DND-41 (cell line): ENCODE data around the gene PDZD8.

Experiments
- ATAC-seq: fragments of 200-7000 bp; cut with Tn5 transposase; 3 replicates; pipeline ENCODE4 v1.9.1; 2021; ENCODE audit warnings: low read depth; ENCODE audit not compliant: insufficient read depth
- DNase-seq: peaks from one replicate; pipeline ENCODE4 v3.0.0-alpha.2; 2020
- H2AFZ ChIP-seq: 2 replicates; pipeline ENCODE4 v1.6.0; 2012; ENCODE audit warnings: low read depth, low read length
- H3K27ac ChIP-seq: 2 replicates; pipeline ENCODE4 v1.5.1; 2012; ENCODE audit warnings: low read length, inconsistent platforms
- H3K27me3 ChIP-seq: fragments of 200-600 bp; sonication (generic); 2 replicates; pipeline ENCODE4 v1.6.0; 2012; ENCODE audit warnings: low read length, mild to moderate bottlenecking, inconsistent platforms; ENCODE audit not compliant: insufficient read depth, poor library complexity
- H3K36me3 ChIP-seq: 2 replicates; pipeline ENCODE4 v1.5.1; 2012; ENCODE audit warnings: low read length, inconsistent platforms; ENCODE audit not compliant: insufficient read depth
- H3K4me1 ChIP-seq: 2 replicates; pipeline ENCODE4 v1.5.1; 2012; ENCODE audit warnings: mild to moderate bottlenecking, low read length; ENCODE audit not compliant: insufficient read depth
- H3K4me2 ChIP-seq: 2 replicates; pipeline ENCODE4 v1.6.0; 2012; ENCODE audit warnings: mild to moderate bottlenecking, moderate library complexity, low read length, inconsistent platforms; ENCODE audit not compliant: insufficient read depth
- H3K4me3 ChIP-seq, 2 experiments: fragments of 200-600 bp in 1 of 2; shearing (Covaris generic) in 1 of 2; 2 replicates each; pipeline ENCODE4 v1.5.1; 2012 to 2016; ENCODE audit warnings: inconsistent platforms in 2 of 2, low read length in 2 of 2, mild to moderate bottlenecking in 2 of 2, low read depth in 1 of 2, moderate library complexity in 1 of 2
- H3K79me2 ChIP-seq: 2 replicates; pipeline ENCODE4 v1.6.0; 2012; ENCODE audit warnings: low read length, inconsistent platforms; ENCODE audit not compliant: insufficient read depth
- H3K9ac ChIP-seq: 2 replicates; pipeline ENCODE4 v1.6.0; 2012; ENCODE audit warnings: low read depth, mild to moderate bottlenecking, inconsistent platforms, low read length, moderate library complexity
- H3K9me3 ChIP-seq: 2 replicates; pipeline ENCODE4 v1.5.1; 2012; ENCODE audit warnings: low read length, moderate library complexity, mild to moderate bottlenecking, inconsistent platforms; ENCODE audit not compliant: insufficient read depth, severe bottlenecking
- H4K20me1 ChIP-seq: 2 replicates; pipeline ENCODE4 v1.6.0; 2012; ENCODE audit warnings: low read length; ENCODE audit not compliant: insufficient read depth
- EZH2 ChIP-seq: IDR thresholded peaks from 3 replicates; pipeline ENCODE4 v1.6.1; 2012; ENCODE audit warnings: borderline replicate concordance, low read depth, mild to moderate bottlenecking, moderate library complexity, low read length, inconsistent platforms; ENCODE audit not compliant: severe bottlenecking
- TF ChIP-seq, protein P1 (sequence below): IDR thresholded peaks from 2 replicates; pipeline ENCODE4 v1.5.1; 2012; ENCODE audit warnings: borderline replicate concordance, low read length, moderate library complexity, mild to moderate bottlenecking; ENCODE audit not compliant: poor library complexity, severe bottlenecking; ENCODE audit errors: extremely low read depth

Gene PDZD8

DNA sequence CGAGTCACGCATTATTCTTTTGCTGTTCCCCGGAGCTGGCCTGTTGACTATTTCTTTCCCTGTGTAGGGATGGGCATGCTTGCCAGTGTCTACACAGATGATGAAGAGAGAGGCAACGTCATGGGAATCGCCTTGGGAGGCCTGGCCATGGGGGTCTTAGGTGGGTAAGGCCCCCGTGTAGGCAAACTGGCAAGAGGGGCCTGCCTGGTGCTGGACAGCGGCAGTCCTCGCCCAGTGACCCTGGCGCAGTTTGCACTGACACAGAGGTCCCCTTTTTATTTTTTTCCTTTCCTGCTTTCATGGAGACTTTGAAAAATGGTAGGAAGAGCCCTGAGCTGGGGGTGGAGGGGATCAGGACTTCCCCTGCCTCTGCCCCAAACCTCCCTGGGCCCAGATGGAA lies 120.9 kb downstream of the PDZD8 start:
- Histone ChIP-seq H3K4me3 (no peak overlapping the region), H3K9me3 (no peaks in the 10 kb centered on the region), H3K79me2 (no peaks in the 10 kb centered on the region), H2AFZ (no peak overlapping the region), H3K27me3 (peaks cover 4% of the 10 kb centered on the region), H3K36me3 (no peaks in the 10 kb centered on the region), H3K27ac (no peak overlapping the region), H3K9ac (no peak overlapping the region), H3K4me2 (no peak overlapping the region), H4K20me1 (no peaks in the 10 kb centered on the region), H3K4me1 (no peaks in the 10 kb centered on the region)
- TF ChIP-seq EZH2 = no peak
- TF ChIP-seq, protein P1, sequence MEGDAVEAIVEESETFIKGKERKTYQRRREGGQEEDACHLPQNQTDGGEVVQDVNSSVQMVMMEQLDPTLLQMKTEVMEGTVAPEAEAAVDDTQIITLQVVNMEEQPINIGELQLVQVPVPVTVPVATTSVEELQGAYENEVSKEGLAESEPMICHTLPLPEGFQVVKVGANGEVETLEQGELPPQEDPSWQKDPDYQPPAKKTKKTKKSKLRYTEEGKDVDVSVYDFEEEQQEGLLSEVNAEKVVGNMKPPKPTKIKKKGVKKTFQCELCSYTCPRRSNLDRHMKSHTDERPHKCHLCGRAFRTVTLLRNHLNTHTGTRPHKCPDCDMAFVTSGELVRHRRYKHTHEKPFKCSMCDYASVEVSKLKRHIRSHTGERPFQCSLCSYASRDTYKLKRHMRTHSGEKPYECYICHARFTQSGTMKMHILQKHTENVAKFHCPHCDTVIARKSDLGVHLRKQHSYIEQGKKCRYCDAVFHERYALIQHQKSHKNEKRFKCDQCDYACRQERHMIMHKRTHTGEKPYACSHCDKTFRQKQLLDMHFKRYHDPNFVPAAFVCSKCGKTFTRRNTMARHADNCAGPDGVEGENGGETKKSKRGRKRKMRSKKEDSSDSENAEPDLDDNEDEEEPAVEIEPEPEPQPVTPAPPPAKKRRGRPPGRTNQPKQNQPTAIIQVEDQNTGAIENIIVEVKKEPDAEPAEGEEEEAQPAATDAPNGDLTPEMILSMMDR = no peak
- ATAC-seq (no peak), DNase-seq (no peak)

DNA sequence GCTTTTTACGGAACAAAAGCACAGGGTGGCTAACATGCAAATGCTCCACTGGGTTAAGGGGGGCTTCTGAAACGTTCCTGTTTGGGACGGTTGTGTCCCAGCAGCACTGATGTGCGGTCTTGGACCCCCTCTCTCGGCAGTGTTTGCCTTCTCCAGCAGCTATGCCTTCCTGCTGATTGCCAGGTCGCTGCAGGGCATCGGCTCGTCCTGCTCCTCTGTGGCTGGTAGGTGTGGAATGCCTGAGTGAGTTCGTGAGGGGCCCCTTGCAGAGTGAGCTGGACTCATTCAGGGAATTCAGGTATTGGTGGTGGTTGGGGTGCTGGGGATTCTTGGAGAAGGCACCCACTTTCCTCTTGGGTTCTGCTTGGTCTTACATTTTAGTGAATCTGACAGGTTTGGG lies 121.3 kb downstream of the PDZD8 start:
- Histone ChIP-seq H3K36me3 (no peaks in the 10 kb centered on the region), H3K79me2 (no peaks in the 10 kb centered on the region), H3K9ac (no peak overlapping the region), H3K9me3 (no peaks in the 10 kb centered on the region), H3K4me2 (no peak overlapping the region), H3K4me3 (no peak overlapping the region), H3K27me3 (peaks cover 7% of the 10 kb centered on the region), H2AFZ (no peak overlapping the region), H3K4me1 (no peaks in the 10 kb centered on the region), H3K27ac (no peak overlapping the region), H4K20me1 (no peaks in the 10 kb centered on the region)
- no peak for DNase-seq
- TF ChIP-seq, protein P1 = no peak
- no peak for ATAC-seq

DNA sequence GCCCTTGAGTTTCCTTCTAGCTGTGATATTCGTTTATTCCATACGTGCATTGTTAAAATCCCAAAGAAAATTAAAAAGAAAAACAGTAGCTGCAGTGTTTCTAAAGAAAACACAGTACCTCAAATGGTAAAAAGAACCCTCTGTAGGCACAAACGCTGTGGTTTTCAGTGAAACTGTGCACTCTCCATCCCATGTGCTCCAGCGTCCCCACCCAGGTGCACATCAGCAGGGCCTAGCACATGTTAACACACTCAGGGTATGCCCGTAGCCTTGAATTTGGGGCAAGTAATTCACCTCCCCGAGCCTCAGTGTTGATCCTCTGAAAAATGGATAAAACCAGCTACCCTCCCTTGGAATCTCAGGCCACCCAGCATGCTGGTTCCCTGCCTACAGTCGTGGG lies 124.8 kb downstream of the PDZD8 start:
- peaks cover 11% of the 10 kb centered on the region for H3K27me3 ChIP-seq
- no peaks in the 10 kb centered on the region for H3K79me2 ChIP-seq
- TF ChIP-seq EZH2 = no peak
- TF ChIP-seq, protein P1 = no peak
- no peak for DNase-seq
- no peak for ATAC-seq
- no peak overlapping the region for H3K27ac ChIP-seq
- H3K4me3 ChIP-seq = no peak overlapping the region
- no peaks in the 10 kb centered on the region for H3K36me3 ChIP-seq
- no peaks in the 10 kb centered on the region for H3K9me3 ChIP-seq
- no peaks in the 10 kb centered on the region for H4K20me1 ChIP-seq
- H3K4me1 ChIP-seq = no peaks in the 10 kb centered on the region
- no peak overlapping the region for H3K9ac ChIP-seq
- no peak overlapping the region for H3K4me2 ChIP-seq
- H2AFZ ChIP-seq = no peak overlapping the region

DNA sequence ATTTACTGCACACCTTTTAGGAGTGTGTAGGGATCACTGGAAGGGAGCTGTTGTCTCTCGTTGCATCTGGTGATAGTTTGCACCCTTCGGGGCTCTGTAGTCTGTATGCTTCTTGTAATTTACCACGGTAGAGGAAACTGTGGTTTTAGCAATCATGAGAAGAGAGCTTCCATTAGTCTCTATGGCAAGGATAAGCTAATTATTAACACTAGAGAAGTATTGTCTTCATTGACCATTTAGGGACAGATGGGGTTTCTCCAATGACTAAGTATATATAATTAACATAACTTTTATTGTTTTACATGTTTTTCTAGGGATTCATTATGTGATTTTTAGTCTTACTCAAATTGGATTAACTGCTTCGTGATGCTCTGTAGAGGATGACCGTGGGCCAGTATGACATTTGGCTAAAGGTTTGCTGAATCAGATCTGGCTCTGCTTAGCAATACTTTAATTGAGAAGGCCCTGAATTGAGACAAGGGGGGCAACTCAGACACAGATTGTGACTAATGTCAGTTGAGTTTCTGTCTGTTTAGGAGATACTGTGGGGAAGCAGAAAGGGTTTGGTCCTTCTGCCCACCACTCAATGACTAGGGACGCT lies 125.6 kb downstream of the PDZD8 start:
- peaks cover 11% of the 10 kb centered on the region for H3K27me3 ChIP-seq
- H3K4me3 ChIP-seq = no peak overlapping the region
- peak; percentile 52; the same call in 1 of the 3 replicates for ATAC-seq
- H3K4me1 ChIP-seq = no peaks in the 10 kb centered on the region
- no peaks in the 10 kb centered on the region for H3K36me3 ChIP-seq
- H3K79me2 ChIP-seq = no peaks in the 10 kb centered on the region
- no peaks in the 10 kb centered on the region for H4K20me1 ChIP-seq
- TF ChIP-seq, protein P1 = no peak
- TF ChIP-seq EZH2 = no peak
- H2AFZ ChIP-seq = no peak overlapping the region
- no peak overlapping the region for H3K4me2 ChIP-seq
- H3K9ac ChIP-seq = no peak overlapping the region
- no peaks in the 10 kb centered on the region for H3K9me3 ChIP-seq
- no peak overlapping the region for H3K27ac ChIP-seq
- DNase-seq = no peak
